ENCODE measurements around the gene POU2AF1.

Gene POU2AF1

DNA sequence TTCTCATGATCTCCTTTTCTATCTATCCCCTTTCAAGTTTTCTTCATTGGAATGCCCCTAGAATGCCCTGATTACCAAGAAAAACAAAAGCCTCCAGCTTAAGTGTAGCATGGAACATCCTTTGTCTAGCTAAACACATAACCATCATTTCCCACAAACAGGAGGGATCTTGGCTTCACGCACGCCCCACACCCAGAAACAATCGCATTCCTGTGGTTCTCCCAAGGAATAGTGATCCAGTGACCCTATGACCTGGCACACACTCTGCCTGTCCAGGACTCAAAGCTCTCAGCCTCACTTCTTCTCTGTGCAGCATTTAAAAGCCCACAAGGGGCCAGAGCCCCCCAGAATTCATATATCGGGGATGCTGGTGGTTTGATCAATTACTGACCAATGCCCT, 9.3 kb upstream of the POU2AF1 start:
- H3K4me3 ChIP-seq (ENCODE audit: low read depth, low read length) = no peak overlapping the region
- TF ChIP-seq, protein P1, sequence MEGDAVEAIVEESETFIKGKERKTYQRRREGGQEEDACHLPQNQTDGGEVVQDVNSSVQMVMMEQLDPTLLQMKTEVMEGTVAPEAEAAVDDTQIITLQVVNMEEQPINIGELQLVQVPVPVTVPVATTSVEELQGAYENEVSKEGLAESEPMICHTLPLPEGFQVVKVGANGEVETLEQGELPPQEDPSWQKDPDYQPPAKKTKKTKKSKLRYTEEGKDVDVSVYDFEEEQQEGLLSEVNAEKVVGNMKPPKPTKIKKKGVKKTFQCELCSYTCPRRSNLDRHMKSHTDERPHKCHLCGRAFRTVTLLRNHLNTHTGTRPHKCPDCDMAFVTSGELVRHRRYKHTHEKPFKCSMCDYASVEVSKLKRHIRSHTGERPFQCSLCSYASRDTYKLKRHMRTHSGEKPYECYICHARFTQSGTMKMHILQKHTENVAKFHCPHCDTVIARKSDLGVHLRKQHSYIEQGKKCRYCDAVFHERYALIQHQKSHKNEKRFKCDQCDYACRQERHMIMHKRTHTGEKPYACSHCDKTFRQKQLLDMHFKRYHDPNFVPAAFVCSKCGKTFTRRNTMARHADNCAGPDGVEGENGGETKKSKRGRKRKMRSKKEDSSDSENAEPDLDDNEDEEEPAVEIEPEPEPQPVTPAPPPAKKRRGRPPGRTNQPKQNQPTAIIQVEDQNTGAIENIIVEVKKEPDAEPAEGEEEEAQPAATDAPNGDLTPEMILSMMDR (conservative IDR thresholded peaks at IDR 0.05; ENCODE audit: low read depth, low read length) = no peak
- no peak for DNase-seq (ENCODE audit: low read depth)

DNA sequence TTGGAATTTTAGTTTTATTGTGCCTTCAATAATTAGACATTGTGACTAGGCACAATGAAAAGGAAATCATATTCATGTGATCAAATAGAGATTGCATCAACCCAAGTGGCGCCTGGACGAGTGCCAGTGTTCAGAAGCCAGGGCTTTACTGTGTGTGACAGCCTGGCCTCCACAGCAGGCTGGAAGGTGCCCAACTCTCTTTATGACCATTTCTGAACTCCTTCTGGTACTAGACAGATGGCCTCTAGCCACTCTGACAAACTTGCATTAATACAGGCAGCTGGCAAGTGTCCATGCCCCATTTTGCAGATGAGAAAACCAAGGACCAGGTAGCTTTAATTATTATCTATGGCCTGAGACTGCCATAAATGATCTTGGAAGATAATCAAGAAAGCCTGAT, 8.3 kb upstream of the POU2AF1 start:
- DNase-seq (ENCODE audit: low read depth) = no peak
- H3K4me3 ChIP-seq (ENCODE audit: low read depth, low read length) = no peak overlapping the region
- TF ChIP-seq, protein P1 (conservative IDR thresholded peaks at IDR 0.05; ENCODE audit: low read depth, low read length) = no peak

DNA sequence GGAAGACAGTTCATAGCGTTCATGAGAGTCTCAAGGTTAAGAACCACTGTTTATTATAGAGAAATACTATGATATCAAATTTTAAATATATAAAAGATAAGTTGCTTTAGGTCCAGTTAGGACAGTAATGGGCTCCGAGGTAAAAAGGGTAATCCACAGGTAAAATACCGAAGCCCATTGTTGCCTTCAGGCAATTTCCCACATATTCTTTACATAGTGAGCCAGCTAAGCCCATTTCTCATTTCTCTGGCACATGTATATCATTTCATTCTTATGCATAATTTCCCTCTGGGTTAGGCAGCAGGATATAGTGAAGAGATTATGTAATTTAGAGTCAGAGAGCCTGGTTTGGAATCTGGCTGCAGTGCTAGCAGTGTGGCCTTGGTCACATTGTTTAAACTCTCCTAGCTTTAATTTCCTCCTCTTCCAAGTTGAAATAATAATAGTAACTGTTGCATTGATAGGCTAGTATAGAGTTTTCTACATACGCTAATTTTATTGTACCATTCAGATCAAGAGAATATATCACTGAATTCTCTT, 7.6 kb upstream of the POU2AF1 start:
- H3K4me3 ChIP-seq (ENCODE audit: low read depth, low read length) = no peak overlapping the region
- no peak for DNase-seq (ENCODE audit: low read depth)
- TF ChIP-seq, protein P1 (conservative IDR thresholded peaks at IDR 0.05; ENCODE audit: low read depth, low read length) = no peak

DNA sequence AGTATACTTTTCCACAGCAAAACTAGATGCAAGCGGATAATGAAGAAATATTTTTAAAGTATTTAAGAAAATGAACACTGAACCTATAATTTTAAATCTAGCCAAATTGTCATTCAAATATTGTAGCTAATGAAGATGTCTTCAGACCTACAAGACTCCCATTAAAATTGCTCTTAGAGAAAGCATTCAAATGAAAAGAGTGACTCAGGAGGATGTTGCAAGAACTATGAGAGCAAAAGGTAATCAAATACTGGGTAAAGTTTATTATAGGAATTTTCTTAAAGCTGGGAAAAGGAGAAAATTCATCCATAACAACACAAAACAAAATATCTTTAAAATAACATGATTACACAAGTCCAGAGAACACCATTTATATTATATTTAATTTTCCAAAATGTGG, 5.4 kb upstream of the POU2AF1 start:
- TF ChIP-seq, protein P1 (conservative IDR thresholded peaks at IDR 0.05; ENCODE audit: low read depth, low read length) = no peak
- H3K4me3 ChIP-seq (ENCODE audit: low read depth, low read length) = no peak overlapping the region
- no peak for DNase-seq (ENCODE audit: low read depth)

DNA sequence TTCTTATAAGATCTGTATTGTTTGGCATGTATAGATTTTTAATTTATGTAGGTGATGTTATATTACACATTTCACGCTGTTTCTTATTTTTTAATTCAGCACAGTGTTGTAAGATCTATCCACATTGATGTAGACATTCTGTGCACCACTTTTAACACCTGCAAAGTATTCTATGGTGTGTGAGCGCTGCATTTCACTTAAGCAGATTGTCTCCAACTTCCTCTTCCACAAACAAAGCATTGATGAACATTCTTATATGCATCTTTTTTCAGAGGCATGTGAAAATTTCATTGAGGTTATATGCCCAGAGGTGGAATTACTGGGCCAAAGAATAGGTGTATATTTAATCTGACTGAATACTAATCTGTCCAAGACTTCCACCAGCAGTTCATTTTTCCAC, 3.4 kb upstream of the POU2AF1 start:
- H3K4me3 ChIP-seq (ENCODE audit: low read depth, low read length) = no peak overlapping the region
- DNase-seq (ENCODE audit: low read depth) = no peak
- TF ChIP-seq, protein P1 (conservative IDR thresholded peaks at IDR 0.05; ENCODE audit: low read depth, low read length) = no peak

- H3K4me3 ChIP-seq (ENCODE audit: low read depth, low read length) = no peak overlapping the region
- no peak for DNase-seq (ENCODE audit: low read depth)
- TF ChIP-seq, protein P1 (conservative IDR thresholded peaks at IDR 0.05; ENCODE audit: low read depth, low read length) = no peak
These were observed 594 bp upstream of the POU2AF1 start for GRCh38 chr11:111379602-111380136.

DNA sequence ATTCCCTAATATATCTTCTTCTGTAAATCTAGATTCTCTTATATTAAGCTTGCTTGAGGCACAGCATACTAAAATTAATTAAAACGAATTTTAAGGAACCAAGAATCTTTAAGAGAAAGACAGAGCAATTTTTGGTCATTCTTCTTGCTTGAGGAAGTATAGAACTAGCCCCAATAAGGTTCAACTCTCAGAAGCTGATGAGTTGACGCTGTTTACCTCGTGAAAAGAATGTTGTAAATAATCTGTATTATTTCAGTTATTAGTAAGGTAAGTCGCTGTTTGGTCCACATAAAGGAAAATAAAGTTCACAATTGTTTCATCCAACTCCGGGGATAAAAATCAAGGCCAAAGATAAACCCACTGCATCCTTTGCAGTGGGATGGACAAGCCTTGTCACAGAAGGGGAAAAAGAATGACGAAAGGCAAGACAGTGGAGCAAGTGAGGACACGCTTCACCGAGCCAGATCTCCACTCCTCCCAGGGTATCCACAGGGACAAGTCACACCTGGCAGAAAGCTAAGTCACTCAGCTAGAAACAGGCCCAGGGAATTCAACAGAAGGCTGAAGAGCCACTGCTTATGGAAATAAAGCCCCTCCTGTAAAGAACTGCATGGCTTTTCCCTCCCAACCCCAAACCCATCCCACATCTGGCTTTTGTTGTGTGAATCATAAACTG, 752 bp downstream of the POU2AF1 start:
- TF ChIP-seq, protein P1 (conservative IDR thresholded peaks at IDR 0.05; ENCODE audit: low read depth, low read length) = no peak
- H3K4me3 ChIP-seq (ENCODE audit: low read depth, low read length) = no peak overlapping the region
- no peak for DNase-seq (ENCODE audit: low read depth)
